NT2/D1 (cell line): ENCODE measurements around the gene MSRB3.

ENCODE experiments used
- DNase-seq: peaks from one replicate; pipeline ENCODE4 v3.0.0-alpha.2; 2011; ENCODE audit warnings: low read depth, low spot score
- H3K27me3 ChIP-seq: 2 replicates; pipeline ENCODE4 v1.6.0; 2011; ENCODE audit warnings: mild to moderate bottlenecking; ENCODE audit not compliant: insufficient read length, insufficient read depth
- H3K36me3 ChIP-seq: 2 replicates; pipeline ENCODE4 v1.6.1; 2011; ENCODE audit warnings: mild to moderate bottlenecking, low read length, mixed read lengths; ENCODE audit not compliant: insufficient read depth, insufficient read length
- H3K4me1 ChIP-seq: 2 replicates; pipeline ENCODE4 v1.5.1; 2011; ENCODE audit not compliant: insufficient read depth, insufficient read length
- H3K4me3 ChIP-seq: 2 replicates; pipeline ENCODE4 v1.5.1; 2011; ENCODE audit warnings: low read depth; ENCODE audit not compliant: insufficient read length
- H3K9ac ChIP-seq: 2 replicates; pipeline ENCODE4 v1.6.0; 2011; ENCODE audit warnings: low read depth; ENCODE audit not compliant: insufficient read length
- H3K9me3 ChIP-seq: 2 replicates; pipeline ENCODE4 v1.5.1; 2011; ENCODE audit warnings: mild to moderate bottlenecking, low read length; ENCODE audit not compliant: insufficient read depth
- SUZ12 ChIP-seq: IDR thresholded peaks from 2 replicates; pipeline ENCODE4 v1.6.1; 2011; ENCODE audit not compliant: insufficient read length, insufficient read depth; ENCODE audit errors: extremely low read depth
- YY1 ChIP-seq: IDR thresholded peaks from 2 replicates; pipeline ENCODE4 v1.6.1; 2011; ENCODE audit not compliant: insufficient read length, insufficient read depth
- ZNF274 ChIP-seq: IDR thresholded peaks from 2 replicates; pipeline ENCODE4 v1.6.1; 2011; ENCODE audit warnings: mild to moderate bottlenecking, low read depth, low read length

The MSRB3 gene

GRCh38 chr12:65339161-65339560 is 60.7 kb downstream of the MSRB3 start:
- TF ChIP-seq SUZ12 = no peak
- TF ChIP-seq YY1 = no peak
- TF ChIP-seq ZNF274 = no peak
- no peaks in the 10 kb centered on the region for H3K27me3 ChIP-seq
- H3K9me3 ChIP-seq = no peaks in the 10 kb centered on the region
- H3K36me3 ChIP-seq = no peaks in the 10 kb centered on the region
- H3K4me1 ChIP-seq = peaks cover 2% of the 10 kb centered on the region
- no peak overlapping the region for H3K4me3 ChIP-seq
- H3K9ac ChIP-seq = no peak overlapping the region
- no peak for DNase-seq

DNA sequence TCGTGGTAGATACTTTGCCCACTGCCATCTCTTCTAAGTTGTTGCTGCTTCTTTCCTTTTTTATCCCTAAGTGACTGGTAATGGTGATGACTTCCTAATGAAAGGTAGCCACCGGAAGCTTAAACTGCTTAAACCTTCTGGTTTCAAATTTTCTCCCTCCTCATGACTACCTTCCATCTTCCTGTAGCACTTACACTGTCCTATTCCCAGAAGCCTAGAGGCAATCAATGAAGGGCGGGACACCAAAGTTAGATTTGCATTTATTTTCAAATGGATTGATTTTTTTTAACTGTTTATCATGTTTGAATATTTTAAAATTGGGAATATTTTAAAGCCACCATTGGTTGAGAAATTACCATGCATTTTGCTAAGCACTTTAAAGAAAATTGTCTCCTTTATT is 64.7 kb downstream of the MSRB3 start:
- H3K9ac ChIP-seq = no peak overlapping the region
- no peak for DNase-seq
- no peaks in the 10 kb centered on the region for H3K27me3 ChIP-seq
- H3K4me1 ChIP-seq = no peaks in the 10 kb centered on the region
- TF ChIP-seq SUZ12 (no peak), ZNF274 (no peak), YY1 (no peak)
- H3K4me3 ChIP-seq = no peak overlapping the region
- H3K36me3 ChIP-seq = no peaks in the 10 kb centered on the region
- H3K9me3 ChIP-seq = no peaks in the 10 kb centered on the region

- H3K36me3 ChIP-seq = no peaks in the 10 kb centered on the region
- no peak overlapping the region for H3K4me3 ChIP-seq
- no peaks in the 10 kb centered on the region for H3K9me3 ChIP-seq
- no peak overlapping the region for H3K9ac ChIP-seq
- DNase-seq = no peak
- H3K4me1 ChIP-seq = no peaks in the 10 kb centered on the region
- no peaks in the 10 kb centered on the region for H3K27me3 ChIP-seq
- TF ChIP-seq SUZ12 (no peak), YY1 (no peak)
Measured at GRCh38 chr12:65343801-65344200, 65.3 kb downstream of the MSRB3 start.

GRCh38 chr12:65355461-65355860 is 77.0 kb downstream of the MSRB3 start:
- Histone ChIP-seq H3K9me3 (no peaks in the 10 kb centered on the region), H3K4me3 (no peak overlapping the region), H3K9ac (no peak overlapping the region), H3K4me1 (no peaks in the 10 kb centered on the region), H3K36me3 (no peaks in the 10 kb centered on the region), H3K27me3 (no peaks in the 10 kb centered on the region)
- DNase-seq = no peak
- TF ChIP-seq YY1 = no peak
- TF ChIP-seq SUZ12 = no peak
- TF ChIP-seq ZNF274 = no peak

DNA sequence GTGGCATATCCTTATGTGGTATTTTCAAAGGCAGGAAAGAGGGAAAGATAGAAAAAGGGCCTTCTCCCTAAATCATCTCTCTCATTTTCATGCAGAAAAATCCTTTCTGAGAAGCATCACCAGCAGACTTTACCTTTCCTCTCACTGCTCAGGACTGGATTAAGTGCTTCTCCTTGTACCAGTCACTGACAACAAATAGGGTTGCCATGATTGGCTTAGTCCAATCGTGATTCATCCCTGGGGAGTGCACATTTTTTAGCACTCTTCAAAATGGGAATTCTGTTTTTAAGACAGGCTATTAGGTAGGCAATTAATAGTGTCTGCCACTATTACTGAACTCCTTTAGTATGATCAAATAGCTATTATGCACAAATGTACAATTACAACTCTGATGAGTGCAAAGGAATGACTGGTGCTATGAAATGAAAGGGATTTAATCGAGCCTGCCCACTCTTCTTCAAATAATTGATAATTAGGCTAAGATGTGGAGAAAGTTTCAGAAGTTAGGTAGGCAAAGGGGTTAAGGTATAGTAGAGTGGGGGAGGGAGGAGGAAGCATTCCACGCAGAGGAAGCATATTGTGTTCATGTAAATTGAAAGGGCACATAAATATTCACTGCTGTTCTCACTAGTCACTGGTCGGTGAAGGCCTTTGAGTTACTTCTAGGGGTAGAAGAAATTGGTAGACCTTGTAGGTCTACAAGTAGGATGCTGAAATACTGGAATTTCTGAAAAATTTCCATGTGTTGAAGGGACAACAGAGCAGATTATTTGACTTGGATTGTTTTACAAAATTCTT is 84.0 kb downstream of the MSRB3 start:
- TF ChIP-seq ZNF274 = no peak
- TF ChIP-seq SUZ12 = no peak
- no peak for TF ChIP-seq YY1
- no peak overlapping the region for H3K4me3 ChIP-seq
- no peaks in the 10 kb centered on the region for H3K4me1 ChIP-seq
- no peaks in the 10 kb centered on the region for H3K9me3 ChIP-seq
- H3K27me3 ChIP-seq = no peaks in the 10 kb centered on the region
- H3K9ac ChIP-seq = no peak overlapping the region
- no peaks in the 10 kb centered on the region for H3K36me3 ChIP-seq
- no peak for DNase-seq

DNA sequence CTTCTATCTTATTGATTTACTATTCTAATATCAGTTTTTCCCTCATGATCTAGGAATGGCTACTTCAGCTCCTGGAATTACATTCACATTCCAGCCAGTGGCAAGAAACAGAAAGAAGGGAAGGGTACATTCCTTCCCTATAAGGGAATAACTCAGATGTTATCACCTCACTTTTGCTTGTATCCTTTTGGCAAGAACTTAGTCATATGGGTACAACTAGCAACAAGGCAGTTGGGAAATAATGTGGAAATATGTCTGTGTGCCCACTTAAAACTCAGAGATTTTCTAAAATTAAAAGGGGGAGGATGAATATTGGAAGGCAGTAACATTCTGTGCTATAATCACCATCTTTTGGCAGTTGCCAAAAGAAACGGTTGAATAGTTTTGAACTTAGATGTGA is 85.6 kb downstream of the MSRB3 start:
- H3K27me3 ChIP-seq = no peaks in the 10 kb centered on the region
- no peak for TF ChIP-seq SUZ12
- DNase-seq = no peak
- H3K36me3 ChIP-seq = no peaks in the 10 kb centered on the region
- H3K4me1 ChIP-seq = no peaks in the 10 kb centered on the region
- H3K9ac ChIP-seq = no peak overlapping the region
- H3K4me3 ChIP-seq = no peak overlapping the region
- no peaks in the 10 kb centered on the region for H3K9me3 ChIP-seq

DNA sequence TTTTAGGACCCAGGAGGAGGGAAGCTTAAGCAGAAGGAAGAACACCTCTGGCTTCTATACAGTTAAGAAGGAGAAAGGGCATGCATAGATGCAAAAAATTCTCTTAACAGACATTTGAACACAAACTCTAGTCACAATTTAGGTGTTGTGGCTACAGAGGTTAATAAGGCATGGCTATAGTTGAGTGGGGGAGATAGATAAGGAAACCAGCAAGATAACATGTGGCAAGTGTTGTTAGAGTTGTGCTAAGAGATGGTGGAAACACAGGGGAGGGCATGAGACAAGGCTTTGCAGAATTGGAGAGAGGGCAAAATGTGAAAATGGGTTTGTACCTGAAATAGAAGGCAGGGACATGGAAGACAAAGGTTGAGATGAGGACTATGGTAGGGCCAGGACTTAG is 88.9 kb downstream of the MSRB3 start:
- TF ChIP-seq YY1 (no peak), SUZ12 (no peak), ZNF274 (no peak)
- Histone ChIP-seq H3K4me1 (no peaks in the 10 kb centered on the region), H3K9me3 (no peaks in the 10 kb centered on the region), H3K36me3 (no peaks in the 10 kb centered on the region), H3K9ac (no peak overlapping the region), H3K27me3 (no peaks in the 10 kb centered on the region), H3K4me3 (no peak overlapping the region)
- no peak for DNase-seq
